ENCODE measurements around the gene EBP.

GRCh38 chrX:48491809-48492208 lies 29.8 kb upstream of the EBP start:
- no peak for TF ChIP-seq POLR2A (IDR thresholded peaks at IDR 0.05)
- TF ChIP-seq, protein P1, sequence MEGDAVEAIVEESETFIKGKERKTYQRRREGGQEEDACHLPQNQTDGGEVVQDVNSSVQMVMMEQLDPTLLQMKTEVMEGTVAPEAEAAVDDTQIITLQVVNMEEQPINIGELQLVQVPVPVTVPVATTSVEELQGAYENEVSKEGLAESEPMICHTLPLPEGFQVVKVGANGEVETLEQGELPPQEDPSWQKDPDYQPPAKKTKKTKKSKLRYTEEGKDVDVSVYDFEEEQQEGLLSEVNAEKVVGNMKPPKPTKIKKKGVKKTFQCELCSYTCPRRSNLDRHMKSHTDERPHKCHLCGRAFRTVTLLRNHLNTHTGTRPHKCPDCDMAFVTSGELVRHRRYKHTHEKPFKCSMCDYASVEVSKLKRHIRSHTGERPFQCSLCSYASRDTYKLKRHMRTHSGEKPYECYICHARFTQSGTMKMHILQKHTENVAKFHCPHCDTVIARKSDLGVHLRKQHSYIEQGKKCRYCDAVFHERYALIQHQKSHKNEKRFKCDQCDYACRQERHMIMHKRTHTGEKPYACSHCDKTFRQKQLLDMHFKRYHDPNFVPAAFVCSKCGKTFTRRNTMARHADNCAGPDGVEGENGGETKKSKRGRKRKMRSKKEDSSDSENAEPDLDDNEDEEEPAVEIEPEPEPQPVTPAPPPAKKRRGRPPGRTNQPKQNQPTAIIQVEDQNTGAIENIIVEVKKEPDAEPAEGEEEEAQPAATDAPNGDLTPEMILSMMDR (IDR thresholded peaks at IDR 0.05): no peak

All from lower leg skin (tissue), 3 donors.